SH-SY5Y (cell line): ENCODE results near the gene KCNJ1.
A peak's percentile ranks its signal among the peaks of the same experiment; 100 is the strongest.

Experiments
- GATA2 ChIP-seq: IDR thresholded peaks from 2 replicates; pipeline ENCODE4 v1.6.1; 2011; ENCODE audit warnings: mild to moderate bottlenecking, low read depth, low read length
- GATA3 ChIP-seq: IDR thresholded peaks from 2 replicates; pipeline ENCODE4 v1.6.1; 2011; ENCODE audit warnings: low read depth, mild to moderate bottlenecking, low read length, moderate library complexity

Gene KCNJ1

GRCh38 chr11:128867277-128867676, at the start of gene KCNJ1:
Gene KCNJ1, minus strand, starts transcription at chr11:128867296. Its CDS starts 27,053 bp downstream, at chr11:128840243.
- TF ChIP-seq GATA2, result no peak

- TF ChIP-seq GATA3, result no peak
- TF ChIP-seq GATA2, result no peak
Observed at GRCh38 chr11:128916681-128917080, 49.6 kb upstream of the KCNJ1 start.

- TF ChIP-seq GATA3 (no peak), GATA2 (no peak)
Observed at GRCh38 chr11:128916037-128916572, 49.0 kb upstream of the KCNJ1 start.

- TF ChIP-seq GATA3, result no peak
- TF ChIP-seq GATA2, result no peak
Observed at GRCh38 chr11:128915149-128915521, 48.0 kb upstream of the KCNJ1 start.

- TF ChIP-seq GATA3 (no peak), GATA2 (no peak)
Observed at GRCh38 chr11:128914216-128915148, 47.4 kb upstream of the KCNJ1 start.

GRCh38 chr11:128913806-128914205, 46.7 kb upstream of the KCNJ1 start:
- TF ChIP-seq GATA3, result no peak
- TF ChIP-seq GATA2, result no peak

- no peak for TF ChIP-seq GATA3
- TF ChIP-seq GATA2, result no peak
Observed at GRCh38 chr11:128911701-128912100, 44.6 kb upstream of the KCNJ1 start.

GRCh38 chr11:128911239-128911638, 44.1 kb upstream of the KCNJ1 start:
- TF ChIP-seq GATA2, result no peak

- TF ChIP-seq GATA2 (no peak), GATA3 (no peak)
Observed at GRCh38 chr11:128910576-128910975, 43.5 kb upstream of the KCNJ1 start.

- TF ChIP-seq GATA3 (no peak), GATA2 (no peak)
Observed at GRCh38 chr11:128909438-128910125, 42.5 kb upstream of the KCNJ1 start.

- TF ChIP-seq GATA3 (peak; percentile 37; the same call in 1 of the 2 replicates), GATA2 (peak; percentile 79)
Observed at GRCh38 chr11:128908391-128909246, 41.5 kb upstream of the KCNJ1 start.

- TF ChIP-seq GATA2 (no peak), GATA3 (no peak)
Observed at GRCh38 chr11:128907585-128907984, 40.5 kb upstream of the KCNJ1 start.

GRCh38 chr11:128906185-128907050, 39.3 kb upstream of the KCNJ1 start:
- TF ChIP-seq GATA3, result no peak
- TF ChIP-seq GATA2, result no peak
